Neural cell (in vitro differentiated cells): ENCODE measurements around the gene LRP1.

Experiments used
- CTCF ChIP-seq: fragments of 450-650 bp; IDR thresholded peaks from 2 replicates; pipeline ENCODE4 v1.5.1; 2014; ENCODE audit warnings: antibody characterized with exemption, mild to moderate bottlenecking, moderate library complexity; ENCODE audit not compliant: poor library complexity, severe bottlenecking
- POLR2AphosphoS5 ChIP-seq: IDR thresholded peaks from 2 replicates; pipeline ENCODE4 v1.6.1; 2012

DNA sequence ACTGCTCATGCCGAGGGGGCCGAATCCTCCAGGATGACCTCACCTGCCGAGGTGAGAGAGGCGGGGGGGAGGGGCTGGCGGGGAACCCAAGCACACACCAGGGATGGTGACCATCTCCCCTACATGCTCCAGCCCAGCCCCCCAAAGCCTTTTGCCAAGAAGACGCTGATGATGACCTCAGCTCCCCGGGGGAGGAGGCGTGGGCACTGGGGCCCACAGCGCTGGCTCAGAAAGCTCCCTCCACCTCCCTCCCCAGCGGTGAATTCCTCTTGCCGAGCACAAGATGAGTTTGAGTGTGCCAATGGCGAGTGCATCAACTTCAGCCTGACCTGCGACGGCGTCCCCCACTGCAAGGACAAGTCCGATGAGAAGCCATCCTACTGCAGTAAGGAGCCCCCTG is 64.6 kb downstream of the LRP1 start:
- TF ChIP-seq POLR2AphosphoS5 (no peak), CTCF (no peak)
